Measurements from ENCODE around the gene PHF2. TPM values are rescaled to one million over a fixed set of nuclear protein-coding genes. Genes with fewer than 3 reads are reported as not detected.

PHF2 gene
- total RNA-seq, 1 donor from 2014 or later, result 18.8 TPM

- no peak overlapping the region for H3K9ac ChIP-seq (ENCODE audit: low read depth in 1 of 3, low read length in 3 of 3)
- H3K27me3 ChIP-seq (ENCODE audit: control insufficient read depth in 3 of 3, insufficient read depth in 3 of 3, low read length in 3 of 3), result peaks cover 0 to 2% (median 0%) of the 10 kb centered on the region in 3 donors
- peaks cover 20 to 23% (median 21%) of the 10 kb centered on the region in 3 donors for H3K36me3 ChIP-seq (ENCODE audit: control insufficient read depth in 3 of 3, insufficient read depth in 3 of 3, low read length in 3 of 3)
- no peak overlapping the region for H3K27ac ChIP-seq (ENCODE audit: low read depth, low read length)
- no peak overlapping the region for H3K4me3 ChIP-seq (ENCODE audit: low read length in 3 of 3)
- no peaks in the 10 kb centered on the region for H3K9me3 ChIP-seq (ENCODE audit: control insufficient read depth in 3 of 3, low read length in 3 of 3)
- no peaks in the 10 kb centered on the region for H3K4me1 ChIP-seq (ENCODE audit: control insufficient read depth in 3 of 3, insufficient read depth in 3 of 3, low read length in 3 of 3)
These were observed 104.3 kb downstream of the PHF2 start for GRCh38 chr9:93680443-93681268.

GRCh38 chr9:93681269-93682154, 105.1 kb downstream of the PHF2 start:
- no peak overlapping the region for H3K9ac ChIP-seq (ENCODE audit: low read depth in 1 of 3, low read length in 3 of 3)
- no peak overlapping the region for H3K27ac ChIP-seq (ENCODE audit: low read depth, low read length)
- H3K4me3 ChIP-seq (ENCODE audit: low read length in 3 of 3), result no peak overlapping the region
- H3K27me3 ChIP-seq (ENCODE audit: control insufficient read depth in 3 of 3, insufficient read depth in 3 of 3, low read length in 3 of 3), result peaks cover 0 to 2% (median 0%) of the 10 kb centered on the region in 3 donors
- H3K36me3 ChIP-seq (ENCODE audit: control insufficient read depth in 3 of 3, insufficient read depth in 3 of 3, low read length in 3 of 3), result peaks cover 15 to 16% (median 15%) of the 10 kb centered on the region in 3 donors
- H3K9me3 ChIP-seq (ENCODE audit: control insufficient read depth in 3 of 3, low read length in 3 of 3), result no peaks in the 10 kb centered on the region
- no peaks in the 10 kb centered on the region for H3K4me1 ChIP-seq (ENCODE audit: control insufficient read depth in 3 of 3, insufficient read depth in 3 of 3, low read length in 3 of 3)

- H3K4me3 ChIP-seq (ENCODE audit: low read length in 3 of 3), result no peak overlapping the region
- H3K9me3 ChIP-seq (ENCODE audit: control insufficient read depth in 3 of 3, low read length in 3 of 3), result no peaks in the 10 kb centered on the region
- peaks cover 0 to 2% (median 0%) of the 10 kb centered on the region in 3 donors for H3K27me3 ChIP-seq (ENCODE audit: control insufficient read depth in 3 of 3, insufficient read depth in 3 of 3, low read length in 3 of 3)
- H3K4me1 ChIP-seq (ENCODE audit: control insufficient read depth in 3 of 3, insufficient read depth in 3 of 3, low read length in 3 of 3), result no peaks in the 10 kb centered on the region
- no peak overlapping the region for H3K9ac ChIP-seq (ENCODE audit: low read depth in 1 of 3, low read length in 3 of 3)
- peaks cover 8 to 10% (median 9%) of the 10 kb centered on the region in 3 donors for H3K36me3 ChIP-seq (ENCODE audit: control insufficient read depth in 3 of 3, insufficient read depth in 3 of 3, low read length in 3 of 3)
- H3K27ac ChIP-seq (ENCODE audit: low read depth, low read length), result no peak overlapping the region
These were observed 106.0 kb downstream of the PHF2 start for GRCh38 chr9:93682155-93682968.

GRCh38 chr9:93683331-93684134, 107.1 kb downstream of the PHF2 start:
- Histone ChIP-seq H3K36me3 (ENCODE audit: control insufficient read depth in 3 of 3, insufficient read depth in 3 of 3, low read length in 3 of 3) (no peaks in the 10 kb centered on the region), H3K9me3 (ENCODE audit: control insufficient read depth in 3 of 3, low read length in 3 of 3) (peaks cover 0 to 1% (median 0%) of the 10 kb centered on the region in 3 donors), H3K9ac (ENCODE audit: low read depth in 1 of 3, low read length in 3 of 3) (no peak overlapping the region), H3K27me3 (ENCODE audit: control insufficient read depth in 3 of 3, insufficient read depth in 3 of 3, low read length in 3 of 3) (peaks cover 0 to 2% (median 0%) of the 10 kb centered on the region in 3 donors), H3K4me3 (ENCODE audit: low read length in 3 of 3) (no peak overlapping the region), H3K27ac (ENCODE audit: low read depth, low read length) (no peak overlapping the region), H3K4me1 (ENCODE audit: control insufficient read depth in 3 of 3, insufficient read depth in 3 of 3, low read length in 3 of 3) (no peaks in the 10 kb centered on the region)

- Histone ChIP-seq H3K9ac (ENCODE audit: low read depth in 1 of 3, low read length in 3 of 3) (no peak overlapping the region), H3K4me3 (ENCODE audit: low read length in 3 of 3) (no peak overlapping the region), H3K27me3 (ENCODE audit: control insufficient read depth in 3 of 3, insufficient read depth in 3 of 3, low read length in 3 of 3) (peaks cover 0 to 2% (median 0%) of the 10 kb centered on the region in 3 donors), H3K36me3 (ENCODE audit: control insufficient read depth in 3 of 3, insufficient read depth in 3 of 3, low read length in 3 of 3) (no peaks in the 10 kb centered on the region), H3K9me3 (ENCODE audit: control insufficient read depth in 3 of 3, low read length in 3 of 3) (peaks cover 0 to 2% (median 0%) of the 10 kb centered on the region in 3 donors), H3K27ac (ENCODE audit: low read depth, low read length) (no peak overlapping the region), H3K4me1 (ENCODE audit: control insufficient read depth in 3 of 3, insufficient read depth in 3 of 3, low read length in 3 of 3) (no peaks in the 10 kb centered on the region)
These were observed 107.9 kb downstream of the PHF2 start for GRCh38 chr9:93684161-93684765.

GRCh38 chr9:93684806-93685543, 108.6 kb downstream of the PHF2 start:
- Histone ChIP-seq H3K4me3 (ENCODE audit: low read length in 3 of 3) (no peak overlapping the region), H3K4me1 (ENCODE audit: control insufficient read depth in 3 of 3, insufficient read depth in 3 of 3, low read length in 3 of 3) (no peaks in the 10 kb centered on the region), H3K27me3 (ENCODE audit: control insufficient read depth in 3 of 3, insufficient read depth in 3 of 3, low read length in 3 of 3) (peaks cover 0 to 2% (median 0%) of the 10 kb centered on the region in 3 donors), H3K9ac (ENCODE audit: low read depth in 1 of 3, low read length in 3 of 3) (no peak overlapping the region), H3K27ac (ENCODE audit: low read depth, low read length) (no peak overlapping the region), H3K36me3 (ENCODE audit: control insufficient read depth in 3 of 3, insufficient read depth in 3 of 3, low read length in 3 of 3) (no peaks in the 10 kb centered on the region), H3K9me3 (ENCODE audit: control insufficient read depth in 3 of 3, low read length in 3 of 3) (peaks cover 0 to 2% (median 0%) of the 10 kb centered on the region in 3 donors)

- Histone ChIP-seq H3K27me3 (ENCODE audit: control insufficient read depth in 3 of 3, insufficient read depth in 3 of 3, low read length in 3 of 3) (peaks cover 0 to 2% (median 0%) of the 10 kb centered on the region in 3 donors), H3K36me3 (ENCODE audit: control insufficient read depth in 3 of 3, insufficient read depth in 3 of 3, low read length in 3 of 3) (no peaks in the 10 kb centered on the region), H3K4me1 (ENCODE audit: control insufficient read depth in 3 of 3, insufficient read depth in 3 of 3, low read length in 3 of 3) (no peaks in the 10 kb centered on the region), H3K9ac (ENCODE audit: low read depth in 1 of 3, low read length in 3 of 3) (no peak overlapping the region), H3K4me3 (ENCODE audit: low read length in 3 of 3) (no peak overlapping the region), H3K27ac (ENCODE audit: low read depth, low read length) (no peak overlapping the region), H3K9me3 (ENCODE audit: control insufficient read depth in 3 of 3, low read length in 3 of 3) (peaks cover 0 to 6% (median 0%) of the 10 kb centered on the region in 3 donors)
These were observed 109.9 kb downstream of the PHF2 start for GRCh38 chr9:93686127-93686879.

GRCh38 chr9:93686880-93687236, 110.5 kb downstream of the PHF2 start:
- peaks cover 0 to 2% (median 0%) of the 10 kb centered on the region in 3 donors for H3K27me3 ChIP-seq (ENCODE audit: control insufficient read depth in 3 of 3, insufficient read depth in 3 of 3, low read length in 3 of 3)

More at GRCh38 chr9:93686880-93687236, 110.5 kb downstream of the PHF2 start:
- no peaks in the 10 kb centered on the region for H3K4me1 ChIP-seq (ENCODE audit: control insufficient read depth in 3 of 3, insufficient read depth in 3 of 3, low read length in 3 of 3)
- peaks cover 0 to 6% (median under 1%) of the 10 kb centered on the region in 3 donors for H3K9me3 ChIP-seq (ENCODE audit: control insufficient read depth in 3 of 3, low read length in 3 of 3)
- H3K9ac ChIP-seq (ENCODE audit: low read depth in 1 of 3, low read length in 3 of 3), result no peak overlapping the region
- no peaks in the 10 kb centered on the region for H3K36me3 ChIP-seq (ENCODE audit: control insufficient read depth in 3 of 3, insufficient read depth in 3 of 3, low read length in 3 of 3)
- H3K4me3 ChIP-seq (ENCODE audit: low read length in 3 of 3), result no peak overlapping the region
- no peak overlapping the region for H3K27ac ChIP-seq (ENCODE audit: low read depth, low read length)
